GM19397 (cell line): ENCODE measurements around the gene VSTM4.

Experiments used
- ATAC-seq: cut with Tn5 transposase; IDR thresholded peaks from one replicate; pipeline ENCODE4 v1.9.1; 2021; ENCODE audit warnings: mild to moderate bottlenecking, moderate library complexity; ENCODE audit not compliant: unreplicated experiment

VSTM4 gene

DNA sequence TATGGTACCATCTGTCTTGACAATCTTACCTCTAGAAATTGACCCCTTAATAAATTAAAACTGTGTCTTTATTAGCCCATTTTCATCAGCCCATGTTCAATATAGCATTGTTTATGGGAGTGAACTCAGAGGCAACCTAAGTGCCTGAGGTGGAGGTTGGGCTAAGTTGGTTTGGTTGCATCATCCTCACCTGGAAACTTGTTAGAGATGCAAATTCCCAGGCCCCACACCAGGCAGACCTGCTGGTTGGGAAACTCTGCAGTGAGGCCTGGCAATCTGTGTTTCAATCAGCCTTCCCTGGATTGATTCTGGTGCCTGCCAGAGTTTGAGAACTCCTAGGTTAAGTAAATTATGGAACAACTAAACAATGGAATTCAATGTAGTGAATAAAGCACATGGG, 27.9 kb upstream of the VSTM4 start:
- ATAC-seq, result no peak

DNA sequence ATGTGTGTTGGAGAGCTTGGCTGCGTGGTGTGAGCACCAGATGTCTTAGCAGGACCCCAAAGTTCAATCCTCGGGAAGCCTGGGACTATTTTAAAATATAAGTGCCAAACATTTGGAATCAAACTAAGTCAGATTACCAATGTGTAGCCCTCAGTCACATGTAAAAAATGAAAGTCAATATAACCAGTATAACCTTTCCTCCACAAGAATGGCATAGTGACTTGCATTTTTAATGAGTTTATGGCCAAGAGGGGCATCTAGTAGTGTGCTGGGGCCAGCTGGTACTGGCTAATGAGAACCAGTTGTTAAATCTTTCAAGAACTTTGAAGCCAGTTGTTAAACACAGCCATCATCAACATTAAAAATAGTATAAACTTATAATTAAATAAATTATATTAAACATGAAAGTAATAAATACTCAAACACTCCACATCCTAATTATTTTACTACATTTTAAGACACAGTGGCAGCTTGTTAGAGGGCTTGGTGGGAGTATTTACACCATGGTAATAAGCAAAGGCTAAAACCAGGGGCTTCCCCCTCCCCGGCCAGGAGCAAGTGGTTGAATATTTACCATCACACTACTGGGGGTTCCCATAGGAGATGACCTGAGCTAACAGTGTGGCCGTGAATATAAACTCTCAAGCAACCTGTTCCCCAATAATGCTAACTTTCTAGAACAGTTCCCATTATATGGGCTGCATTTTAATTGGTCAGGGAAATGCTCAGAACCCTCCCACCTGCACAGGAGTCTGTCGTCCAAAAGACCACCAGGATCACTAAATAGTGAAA, 26.4 kb upstream of the VSTM4 start:
- ATAC-seq, result peak; percentile 77

DNA sequence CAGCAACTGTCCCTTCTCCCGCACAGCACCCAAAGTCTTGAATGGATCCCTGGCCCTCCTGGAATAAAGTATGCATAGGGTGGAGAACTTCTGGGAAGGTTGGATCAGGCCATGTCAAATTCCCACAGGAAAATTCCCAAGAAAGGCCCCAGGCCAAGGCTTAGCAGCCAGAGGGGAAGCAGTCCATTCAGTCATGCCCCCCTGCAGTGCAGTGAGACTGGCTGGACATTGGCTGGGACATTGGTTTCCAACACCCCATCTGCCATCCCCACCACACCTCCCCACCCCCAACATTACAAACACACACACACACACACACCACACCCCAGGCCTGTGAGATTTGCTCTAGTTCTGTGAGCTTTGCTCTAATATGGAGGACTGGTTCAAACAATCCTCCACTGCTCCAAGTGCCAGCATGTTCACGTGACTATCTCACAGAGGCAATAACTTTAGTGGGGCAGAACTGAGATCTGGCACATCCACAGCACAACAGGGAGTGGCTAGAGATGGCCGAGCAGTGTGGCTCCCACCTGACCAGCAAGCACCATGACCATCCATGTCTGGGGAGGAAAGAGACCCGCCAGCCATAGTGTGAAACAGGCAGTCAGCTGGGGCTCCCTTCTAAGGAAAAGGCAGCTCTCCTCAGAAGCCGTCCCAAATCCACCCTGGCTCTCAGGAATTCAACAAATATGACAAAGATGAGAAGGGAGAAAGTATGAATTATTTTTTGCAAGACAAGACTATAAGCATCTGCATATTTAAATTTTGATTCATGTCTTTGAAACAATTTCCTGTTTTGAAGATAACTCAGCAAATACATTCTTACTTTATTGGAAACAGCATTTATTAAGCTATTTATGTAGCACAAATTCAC, 25.2 kb upstream of the VSTM4 start:
- no peak for ATAC-seq

- ATAC-seq, result no peak
These were observed 24.5 kb upstream of the VSTM4 start for GRCh38 chr10:49139846-49140195.

DNA sequence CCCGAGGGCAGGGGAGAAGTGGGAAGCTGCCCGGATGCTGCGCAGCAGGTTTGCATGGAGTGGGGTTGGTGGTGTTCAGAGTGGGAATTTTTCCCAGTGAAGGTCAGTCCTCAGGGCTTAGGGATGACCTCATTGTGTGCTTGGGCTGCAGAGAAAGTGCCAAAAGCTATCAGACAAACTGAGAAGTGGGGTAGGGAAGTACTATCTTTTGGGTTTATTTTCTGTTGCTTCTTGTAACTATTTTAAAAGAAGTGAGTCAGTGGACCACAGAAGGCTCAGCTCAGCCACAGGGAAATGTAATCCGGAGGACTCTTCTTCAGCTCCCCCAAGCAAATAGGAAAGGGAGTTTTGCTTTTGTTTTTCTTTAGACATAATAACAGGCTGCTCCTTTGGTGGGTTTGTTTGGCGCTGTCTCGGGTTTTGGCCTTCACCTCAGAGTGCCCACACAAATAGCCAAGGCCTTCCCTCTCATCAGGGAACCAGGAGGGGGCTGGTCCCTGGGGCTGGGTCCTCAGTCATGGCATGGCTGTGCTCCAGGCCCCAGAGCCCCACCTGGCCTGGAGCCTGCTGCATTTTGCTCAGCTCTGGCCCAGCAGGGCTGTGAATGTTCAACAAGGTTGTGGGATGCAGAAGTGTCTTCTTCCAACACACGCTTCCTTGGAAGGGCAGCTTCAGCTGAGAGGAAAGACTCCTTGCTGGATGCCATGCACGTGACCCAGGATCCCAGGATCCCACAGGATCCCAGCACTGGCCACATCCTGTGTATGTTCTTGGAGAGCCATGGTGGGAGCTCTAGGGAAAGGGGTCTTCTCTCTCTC, 23.9 kb upstream of the VSTM4 start:
- ATAC-seq, result no peak

- no peak for ATAC-seq
These were observed 23.1 kb upstream of the VSTM4 start for GRCh38 chr10:49138361-49138891.

GRCh38 chr10:49136525-49136924, 21.2 kb upstream of the VSTM4 start:
- ATAC-seq, result no peak

DNA sequence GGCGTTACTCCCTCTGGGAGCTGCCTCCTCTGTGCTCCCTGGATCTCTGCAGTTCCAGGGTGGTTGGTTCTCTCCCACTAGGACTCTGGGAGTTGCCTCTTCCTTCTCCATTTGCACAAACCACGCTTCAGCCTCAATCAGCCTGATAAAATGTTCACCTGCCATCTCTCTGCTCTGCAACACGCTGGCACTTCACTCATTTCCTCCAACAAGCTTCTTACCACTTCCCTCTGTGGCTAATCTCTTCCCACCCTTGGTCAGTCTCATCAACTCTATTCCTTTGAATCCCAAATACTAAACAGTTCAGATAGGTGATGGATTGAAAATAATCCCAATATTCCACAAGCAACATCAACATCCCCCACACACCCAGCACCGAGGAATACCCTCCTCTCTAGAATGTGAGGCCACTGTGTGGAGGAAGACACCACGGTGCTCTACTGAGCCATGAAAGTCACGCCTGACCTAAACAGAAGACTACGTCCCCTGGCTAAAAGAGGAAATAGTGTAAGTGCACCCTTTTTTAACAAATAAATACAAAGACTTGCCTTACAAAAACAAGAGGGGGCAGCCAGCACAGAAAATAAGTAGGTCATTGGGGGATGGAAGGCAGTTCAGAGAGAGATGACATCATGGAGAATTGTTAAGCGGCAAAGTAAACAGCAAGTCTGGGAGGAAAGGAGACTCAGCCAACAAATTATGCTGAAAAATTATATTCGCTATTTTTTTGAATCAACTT, 20.4 kb upstream of the VSTM4 start:
- peak; percentile 65 for ATAC-seq

GRCh38 chr10:49134327-49134726, 19.0 kb upstream of the VSTM4 start:
- no peak for ATAC-seq

- no peak for ATAC-seq
These were observed 18.5 kb upstream of the VSTM4 start, which contains the start of gene FAM170B for GRCh38 chr10:49133706-49134248. FAM170B (minus strand) TSS chr10:49134021; CDS start chr10:49133918, 103 bp downstream.

DNA sequence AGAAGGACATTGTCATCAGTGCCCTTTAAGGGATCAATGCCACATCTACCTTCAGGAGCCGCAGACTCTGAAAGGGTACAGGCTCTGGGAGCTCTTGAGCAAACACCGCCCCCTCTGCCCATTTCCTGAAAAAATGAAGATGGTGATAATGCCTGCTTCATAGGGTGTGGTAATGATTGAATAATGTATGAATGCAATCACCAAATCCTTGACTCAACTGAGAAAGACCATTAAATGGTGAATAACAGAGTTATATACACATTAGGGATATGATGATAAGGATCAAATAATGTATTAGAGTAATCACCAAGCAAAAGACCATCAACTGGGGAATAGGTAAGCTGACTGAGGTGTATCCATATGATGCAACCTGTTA, 17.0 kb upstream of the VSTM4 start:
- ATAC-seq, result no peak

- ATAC-seq, result no peak
These were observed 16.4 kb upstream of the VSTM4 start for GRCh38 chr10:49131507-49132361.

DNA sequence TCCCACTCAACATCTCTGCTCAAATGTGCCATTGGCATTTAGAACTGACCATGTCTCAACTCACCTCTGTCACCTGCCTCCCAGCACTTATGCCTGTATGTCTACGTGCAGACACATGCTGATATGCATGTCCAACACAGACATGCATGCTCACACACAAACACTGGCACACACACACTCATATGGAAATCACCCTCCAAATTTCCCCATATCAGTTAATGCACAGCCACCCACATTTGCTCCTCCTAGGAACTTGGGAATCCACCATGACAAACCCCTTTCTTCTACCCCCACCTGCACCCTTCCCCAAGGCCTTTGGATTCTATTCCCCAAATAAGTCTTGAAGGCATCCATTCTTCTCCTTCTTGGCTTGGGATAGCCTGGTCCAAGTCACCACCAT, 14.1 kb upstream of the VSTM4 start:
- ATAC-seq, result no peak

GRCh38 chr10:49128854-49129253, 13.5 kb upstream of the VSTM4 start:
- ATAC-seq, result no peak

DNA sequence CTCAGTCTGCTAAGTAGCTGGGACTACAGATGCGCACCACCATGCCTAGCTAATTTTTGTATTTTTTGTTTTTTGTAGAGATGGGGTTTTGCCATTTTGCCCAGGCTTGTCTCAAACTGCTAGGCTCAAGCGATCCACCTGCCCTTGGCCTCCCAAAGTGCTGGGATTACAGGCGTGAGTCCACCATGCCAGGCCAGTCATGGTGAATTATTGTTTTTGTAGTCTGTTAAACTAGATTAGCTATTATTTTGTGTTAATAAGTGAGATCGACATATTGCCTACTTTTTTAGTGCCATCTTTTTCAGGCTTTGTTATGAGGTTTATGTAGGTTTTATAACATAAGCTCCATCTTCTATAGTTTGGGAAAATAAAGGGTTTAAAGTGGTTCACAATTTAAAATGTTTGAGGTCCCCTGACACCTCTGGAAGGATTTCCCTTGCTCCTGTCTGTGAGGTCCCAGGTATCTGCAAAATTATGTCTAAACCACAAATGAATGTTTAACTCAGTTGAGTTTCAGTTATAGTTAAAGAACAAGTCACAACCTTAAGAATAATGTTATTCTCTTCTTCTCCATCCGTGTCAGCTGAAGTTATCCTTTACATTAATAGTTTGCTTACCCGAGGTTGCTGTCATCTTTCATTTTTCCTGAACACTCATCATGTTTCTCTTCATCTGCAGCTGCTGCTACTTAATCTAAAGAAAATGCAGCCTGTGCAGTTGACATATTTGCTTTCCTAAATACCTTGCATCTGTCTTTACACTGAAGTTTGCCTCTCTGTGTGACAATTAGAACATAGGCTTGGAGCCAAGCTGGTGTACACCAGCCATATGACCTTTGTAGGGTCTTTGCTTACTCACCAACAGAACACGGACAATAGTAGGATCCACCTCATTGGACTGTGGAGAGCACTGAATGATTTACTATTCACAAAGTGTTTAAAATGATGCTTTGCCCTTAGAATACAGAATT, 8.9 kb upstream of the VSTM4 start:
- peak; percentile 45 for ATAC-seq

DNA sequence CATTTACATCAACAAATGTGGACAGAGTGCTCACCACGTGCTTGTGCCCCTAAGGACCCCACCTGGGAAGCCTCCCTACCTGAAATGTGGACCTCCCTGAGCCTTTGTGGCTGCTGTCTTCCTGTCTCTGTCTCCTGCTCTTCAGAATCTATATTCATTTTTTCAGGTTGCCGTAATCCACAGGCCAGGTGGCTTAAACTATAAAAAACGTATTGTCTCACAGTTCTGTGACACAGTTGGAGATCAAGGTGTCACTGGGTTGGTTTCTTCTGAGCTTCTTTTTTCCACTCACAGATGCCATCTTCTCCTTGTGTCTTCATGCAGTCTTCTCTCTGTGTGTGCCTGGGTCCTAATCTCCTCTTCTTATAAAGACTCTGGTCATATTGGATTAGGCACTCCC, 5.6 kb upstream of the VSTM4 start:
- ATAC-seq, result no peak

- ATAC-seq, result no peak
These were observed 4.4 kb upstream of the VSTM4 start for GRCh38 chr10:49119746-49120145.
